HCT116 (cell line): ENCODE results near the gene LCN10. TPM values are rescaled to one million over a fixed set of nuclear protein-coding genes. Genes with fewer than 3 reads are reported as not detected.

ENCODE experiments used
- ATAC-seq: fragments of 200-7000 bp; cut with Tn5 transposase; 2 replicates; pipeline ENCODE4 v1.9.1; 2020; ENCODE audit warnings: mild to moderate bottlenecking, moderate library complexity
- BruUV-seq: library from RNA; stranded (reverse); fragments of 400-500 nt; replicated peaks from 2 replicates; lab custom pipeline; 2021; lab: Mats Ljungman, UMichigan
- CTCF ChIA-PET: fragments of 300-600 bp; sonication (Branson Sonifier 250); formaldehyde crosslinking; loops from one replicate; lab custom pipeline; 2021; ENCODE audit warnings: antibody characterized with exemption; lab: Charles Lee
- POLR2A ChIA-PET: fragments of 300-600, 350-600 bp; sonication (Branson Sonifier 250); formaldehyde crosslinking; loops from one replicate; lab custom pipeline; 2021; ENCODE audit warnings: antibody characterized with exemption; lab: Charles Lee
- RAD21 ChIA-PET, 2 experiments: fragments of 300-600 bp; sonication (Branson Sonifier 250); formaldehyde crosslinking; loops; one replicate each; lab custom pipeline; 2023; ENCODE audit warnings: low total read pairs in 2 of 2; ENCODE audit not compliant: uncharacterized antibody in 2 of 2, unreplicated experiment in 2 of 2, low non-redundant PET in 1 of 2; lab: Charles Lee
- DNase-seq: peaks from one replicate; pipeline ENCODE4 v3.0.0-alpha.2; 2010; ENCODE audit warnings: low read depth, low spot score
- H2AFZ ChIP-seq: fragments of 200-600 bp; shearing (Covaris generic), sonication (generic); 2 replicates; pipeline ENCODE4 v1.6.1; 2017; ENCODE audit warnings: low read depth, mixed run types, mixed read lengths, antibody characterized with exemption, low read length; ENCODE audit not compliant: poor library complexity, severe bottlenecking
- H3K27ac ChIP-seq: 2 replicates; pipeline ENCODE4 v1.5.1; 2012; ENCODE audit warnings: low read depth, low read length
- H3K27me3 ChIP-seq: fragments of 200-600 bp; sonication (generic); 2 replicates; pipeline ENCODE4 v1.6.1; 2016; ENCODE audit warnings: mixed run types, low read length, mixed read lengths; ENCODE audit not compliant: insufficient read depth
- H3K36me3 ChIP-seq, 2 experiments: fragments of 200-500 bp in 1 of 2; fragments of 200-600 bp in 1 of 2; sonication (Bioruptor generic) in 1 of 2; sonication (generic) in 1 of 2; 2 replicates each; pipeline versions ENCODE4 v1.5.1 to v1.6.1; 2014 to 2016; ENCODE audit warnings: low read length in 2 of 2, inconsistent platforms in 1 of 2, mixed read lengths in 1 of 2, mixed run types in 1 of 2; ENCODE audit not compliant: insufficient read depth in 2 of 2, control insufficient read depth in 1 of 2
- H3K4me1 ChIP-seq, 2 experiments: fragments of 200-600 bp in 1 of 2; sonication (generic) in 1 of 2; 2 replicates each; pipeline versions ENCODE4 v1.5.1 to v1.6.1; 2012 to 2017; ENCODE audit warnings: low read length in 2 of 2, inconsistent platforms in 1 of 2, mild to moderate bottlenecking in 1 of 2, mixed read lengths in 1 of 2, mixed run types in 1 of 2, moderate library complexity in 1 of 2; ENCODE audit not compliant: insufficient read depth in 2 of 2, control insufficient read depth in 1 of 2
- H3K4me2 ChIP-seq: fragments of 200-600 bp; sonication (generic); 2 replicates; pipeline ENCODE4 v1.6.1; 2017; ENCODE audit warnings: mixed run types, low read length, mixed read lengths
- H3K4me3 ChIP-seq, 2 experiments: fragments of 200-600 bp in 1 of 2; sonication (generic) in 1 of 2; replicated peaks in 1 of 2; 2 replicates each; pipeline ENCODE4 v1.5.1; 2011 to 2016; ENCODE audit warnings: low read length in 2 of 2, control low read depth in 1 of 2, low read depth in 1 of 2, mild to moderate bottlenecking in 1 of 2, mixed read lengths in 1 of 2, mixed run types in 1 of 2
- H3K79me2 ChIP-seq: fragments of 200-600 bp; sonication (generic); 2 replicates; pipeline ENCODE4 v1.6.1; 2017; ENCODE audit warnings: mild to moderate bottlenecking, mixed run types, low read length, moderate library complexity, mixed read lengths; ENCODE audit not compliant: insufficient read depth
- H3K9ac ChIP-seq: fragments of 200-600 bp; sonication (generic); 2 replicates; pipeline ENCODE4 v1.6.1; 2016; ENCODE audit warnings: low read length, mixed read lengths
- H3K9me2 ChIP-seq: fragments of 200-600 bp; sonication (generic), shearing (Covaris generic); 2 replicates; pipeline ENCODE4 v1.6.1; 2017; ENCODE audit warnings: mixed run types, mild to moderate bottlenecking, moderate library complexity; ENCODE audit not compliant: insufficient read depth
- H3K9me3 ChIP-seq, 2 experiments: fragments of 200-500 bp in 1 of 2; fragments of 200-600 bp in 1 of 2; sonication (Bioruptor generic) in 1 of 2; sonication (generic) in 1 of 2; 2 replicates each; pipeline ENCODE4 v1.6.1; 2014 to 2017; ENCODE audit warnings: low read length in 2 of 2, mixed read lengths in 2 of 2, inconsistent platforms in 1 of 2, low read depth in 1 of 2, mild to moderate bottlenecking in 1 of 2, mixed run types in 1 of 2, moderate library complexity in 1 of 2; ENCODE audit not compliant: control insufficient read depth in 1 of 2, insufficient read depth in 1 of 2
- H4K20me1 ChIP-seq: fragments of 200-600 bp; sonication (generic), shearing (Covaris generic); 2 replicates; pipeline ENCODE4 v1.6.1; 2017; ENCODE audit warnings: mixed run types, mild to moderate bottlenecking, moderate library complexity; ENCODE audit not compliant: insufficient read depth
- ATF3 ChIP-seq: IDR thresholded peaks from 2 replicates; pipeline ENCODE4 v1.6.1; 2012
- CBX3 ChIP-seq: IDR thresholded peaks from 2 replicates; pipeline ENCODE4 v1.6.1; 2012; ENCODE audit warnings: low read depth
- CEBPB ChIP-seq: IDR thresholded peaks from 2 replicates; pipeline ENCODE4 v1.6.1; 2012; ENCODE audit warnings: low read depth
- EGR1 ChIP-seq: IDR thresholded peaks from 2 replicates; pipeline ENCODE4 v1.6.1; 2012; ENCODE audit warnings: low read depth
- ELF1 ChIP-seq: IDR thresholded peaks from 2 replicates; pipeline ENCODE4 v1.6.1; 2012; ENCODE audit warnings: low read depth, borderline replicate concordance
- EZH2phosphoT487 ChIP-seq: fragments of 200-600 bp; IDR thresholded peaks from 2 replicates; pipeline ENCODE4 v1.6.1; 2018; ENCODE audit warnings: antibody characterized with exemption, borderline replicate concordance
- FOSL1 ChIP-seq: IDR thresholded peaks from 2 replicates; pipeline ENCODE4 v1.6.1; 2012; ENCODE audit warnings: low read depth
- POLR2AphosphoS5 ChIP-seq: IDR thresholded peaks from 2 replicates; pipeline ENCODE4 v1.6.1; 2011; ENCODE audit warnings: mild to moderate bottlenecking, low read depth, low read length, moderate library complexity
- SIN3A ChIP-seq: IDR thresholded peaks from 2 replicates; pipeline ENCODE4 v1.6.1; 2012; ENCODE audit warnings: low read depth
- SP1 ChIP-seq: IDR thresholded peaks from 2 replicates; pipeline ENCODE4 v1.6.1; 2012; ENCODE audit warnings: low read depth
- SRF ChIP-seq: IDR thresholded peaks from 2 replicates; pipeline ENCODE4 v1.6.1; 2012; ENCODE audit warnings: low read depth
- TCF7L2 ChIP-seq: IDR thresholded peaks from 2 replicates; pipeline ENCODE4 v1.7.0; 2011; ENCODE audit warnings: borderline replicate concordance, inconsistent platforms; ENCODE audit not compliant: insufficient read depth, insufficient read length; ENCODE audit errors: extremely low read depth
- YY1 ChIP-seq: IDR thresholded peaks from 2 replicates; pipeline ENCODE4 v1.6.1; 2011; ENCODE audit warnings: low read length, low read depth, moderate library complexity, mild to moderate bottlenecking; ENCODE audit not compliant: insufficient replicate concordance; ENCODE audit errors: extremely low read depth
- ZFX ChIP-seq: fragments of 450-650 bp; IDR thresholded peaks from 2 replicates; pipeline ENCODE4 v1.6.1; 2017
- ZNF274 ChIP-seq: fragments of 200-500 bp; sonication (Bioruptor generic); IDR thresholded peaks from 2 replicates; pipeline ENCODE4 v1.6.1; 2014; ENCODE audit warnings: mild to moderate bottlenecking, low read depth, low read length, inconsistent platforms
- intact Hi-C: fragments of 100-400 bp; cut with micrococcal nuclease; formaldehyde crosslinking; loops from 2 replicates; pipeline ENCODE4 v1.10.0; 2022
- total RNA-seq: library from RNA; stranded (reverse); gene quantifications from one replicate; pipeline ENCODE4 v1.2.1, GENCODE V29; 2021; ENCODE audit not compliant: unreplicated experiment
- TF ChIP-seq, protein P1 (sequence below): IDR thresholded peaks from 2 replicates; pipeline ENCODE4 v1.6.1; 2012
- TF ChIP-seq, protein P2 (sequence below), 3 experiments: fragments of 200-600 bp in 1 of 3; sonication (generic) in 1 of 3; IDR thresholded peaks in 2 of 3; conservative IDR thresholded peaks in 1 of 3; 2 replicates each; pipeline ENCODE4 v1.5.1; 2012 to 2017; ENCODE audit warnings: low read depth in 2 of 3, low read length in 2 of 3, antibody characterized with exemption in 1 of 3, borderline replicate concordance in 1 of 3, control low read depth in 1 of 3, mild to moderate bottlenecking in 1 of 3, mixed read lengths in 1 of 3, mixed run types in 1 of 3, moderate library complexity in 1 of 3; ENCODE audit not compliant: insufficient read depth in 1 of 3
- TF ChIP-seq, protein P3 (sequence below): IDR thresholded peaks from 2 replicates; pipeline ENCODE4 v1.6.1; 2012; ENCODE audit warnings: low read depth
- TF ChIP-seq, protein P4 (sequence below): IDR thresholded peaks from 2 replicates; pipeline ENCODE4 v1.6.1; 2011; ENCODE audit warnings: mild to moderate bottlenecking, low read length, moderate library complexity; ENCODE audit not compliant: insufficient replicate concordance; ENCODE audit errors: extremely low read depth

The LCN10 gene
- total RNA-seq, 1 experiment from 2014 or later = not detected

DNA sequence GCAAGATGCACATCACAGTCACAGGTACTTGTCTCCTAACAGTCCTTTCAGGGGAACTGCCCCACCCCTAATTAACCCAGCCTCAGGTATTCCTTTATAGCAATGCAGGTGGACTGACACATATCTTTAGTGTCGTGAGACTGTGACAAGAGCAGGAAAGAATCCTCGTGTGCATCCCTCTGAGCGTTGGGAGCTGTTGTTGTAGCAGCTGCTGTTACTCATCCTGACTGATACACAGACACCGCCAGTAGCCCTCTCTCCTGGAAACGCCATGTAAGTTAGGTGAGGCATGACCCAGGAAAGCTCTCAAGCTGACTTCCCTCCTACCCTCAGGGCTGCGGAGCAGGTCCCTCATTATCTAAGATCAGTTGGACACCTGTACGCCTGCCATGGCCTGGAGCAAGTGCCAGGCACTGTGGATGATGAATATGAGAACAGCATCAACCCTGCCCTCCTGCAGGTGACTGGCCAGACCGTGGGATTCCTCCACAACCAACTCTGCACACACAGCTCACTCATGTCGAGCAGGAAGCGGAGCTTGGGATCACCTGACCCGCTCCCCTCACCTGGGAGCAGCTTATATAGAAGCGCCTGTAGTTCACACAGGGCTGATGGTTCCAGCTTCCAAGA is 31.8 kb upstream of the LCN10 start:
- no TSS peak for BruUV-seq
- DNase-seq (no peak), ATAC-seq (no peak)
- no peaks in the 10 kb centered on the region for H4K20me1 ChIP-seq
- CTCF ChIA-PET = no interaction called here
- H3K9me2 ChIP-seq = no peaks in the 10 kb centered on the region
- RAD21 ChIA-PET = no interaction called here
- no peak overlapping the region for H3K27ac ChIP-seq
- no peak overlapping the region for H3K9ac ChIP-seq
- H3K9me3 ChIP-seq = peaks cover 6 to 16% of the 10 kb centered on the region in 2 experiments; a peak in 2 of 4 replicates
- no peaks in the 10 kb centered on the region for H3K27me3 ChIP-seq
- no peak overlapping the region for H2AFZ ChIP-seq
- no peak overlapping the region for H3K4me2 ChIP-seq
- TF ChIP-seq SRF (no peak), ELF1 (no peak), SIN3A (no peak), SP1 (no peak), EGR1 (no peak), FOSL1 (no peak), YY1 (no peak), ZNF274 (no peak), CBX3 (no peak), ATF3 (no peak), EZH2phosphoT487 (no peak), CEBPB (no peak), POLR2AphosphoS5 (no peak), ZFX (no peak), TCF7L2 (no peak)
- TF ChIP-seq, protein P1, sequence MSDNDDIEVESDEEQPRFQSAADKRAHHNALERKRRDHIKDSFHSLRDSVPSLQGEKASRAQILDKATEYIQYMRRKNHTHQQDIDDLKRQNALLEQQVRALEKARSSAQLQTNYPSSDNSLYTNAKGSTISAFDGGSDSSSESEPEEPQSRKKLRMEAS = no peak
- TF ChIP-seq, protein P2, sequence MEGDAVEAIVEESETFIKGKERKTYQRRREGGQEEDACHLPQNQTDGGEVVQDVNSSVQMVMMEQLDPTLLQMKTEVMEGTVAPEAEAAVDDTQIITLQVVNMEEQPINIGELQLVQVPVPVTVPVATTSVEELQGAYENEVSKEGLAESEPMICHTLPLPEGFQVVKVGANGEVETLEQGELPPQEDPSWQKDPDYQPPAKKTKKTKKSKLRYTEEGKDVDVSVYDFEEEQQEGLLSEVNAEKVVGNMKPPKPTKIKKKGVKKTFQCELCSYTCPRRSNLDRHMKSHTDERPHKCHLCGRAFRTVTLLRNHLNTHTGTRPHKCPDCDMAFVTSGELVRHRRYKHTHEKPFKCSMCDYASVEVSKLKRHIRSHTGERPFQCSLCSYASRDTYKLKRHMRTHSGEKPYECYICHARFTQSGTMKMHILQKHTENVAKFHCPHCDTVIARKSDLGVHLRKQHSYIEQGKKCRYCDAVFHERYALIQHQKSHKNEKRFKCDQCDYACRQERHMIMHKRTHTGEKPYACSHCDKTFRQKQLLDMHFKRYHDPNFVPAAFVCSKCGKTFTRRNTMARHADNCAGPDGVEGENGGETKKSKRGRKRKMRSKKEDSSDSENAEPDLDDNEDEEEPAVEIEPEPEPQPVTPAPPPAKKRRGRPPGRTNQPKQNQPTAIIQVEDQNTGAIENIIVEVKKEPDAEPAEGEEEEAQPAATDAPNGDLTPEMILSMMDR (IDR thresholded peaks at IDR 0.05 in 2 of 3, conservative IDR thresholded peaks at IDR 0.05 in 1 of 3; ENCODE audit: borderline replicate concordance in 1 of 3, insufficient read depth in 1 of 3, low read depth in 2 of 3, low read length in 2 of 3) = no peak
- TF ChIP-seq, protein P3, sequence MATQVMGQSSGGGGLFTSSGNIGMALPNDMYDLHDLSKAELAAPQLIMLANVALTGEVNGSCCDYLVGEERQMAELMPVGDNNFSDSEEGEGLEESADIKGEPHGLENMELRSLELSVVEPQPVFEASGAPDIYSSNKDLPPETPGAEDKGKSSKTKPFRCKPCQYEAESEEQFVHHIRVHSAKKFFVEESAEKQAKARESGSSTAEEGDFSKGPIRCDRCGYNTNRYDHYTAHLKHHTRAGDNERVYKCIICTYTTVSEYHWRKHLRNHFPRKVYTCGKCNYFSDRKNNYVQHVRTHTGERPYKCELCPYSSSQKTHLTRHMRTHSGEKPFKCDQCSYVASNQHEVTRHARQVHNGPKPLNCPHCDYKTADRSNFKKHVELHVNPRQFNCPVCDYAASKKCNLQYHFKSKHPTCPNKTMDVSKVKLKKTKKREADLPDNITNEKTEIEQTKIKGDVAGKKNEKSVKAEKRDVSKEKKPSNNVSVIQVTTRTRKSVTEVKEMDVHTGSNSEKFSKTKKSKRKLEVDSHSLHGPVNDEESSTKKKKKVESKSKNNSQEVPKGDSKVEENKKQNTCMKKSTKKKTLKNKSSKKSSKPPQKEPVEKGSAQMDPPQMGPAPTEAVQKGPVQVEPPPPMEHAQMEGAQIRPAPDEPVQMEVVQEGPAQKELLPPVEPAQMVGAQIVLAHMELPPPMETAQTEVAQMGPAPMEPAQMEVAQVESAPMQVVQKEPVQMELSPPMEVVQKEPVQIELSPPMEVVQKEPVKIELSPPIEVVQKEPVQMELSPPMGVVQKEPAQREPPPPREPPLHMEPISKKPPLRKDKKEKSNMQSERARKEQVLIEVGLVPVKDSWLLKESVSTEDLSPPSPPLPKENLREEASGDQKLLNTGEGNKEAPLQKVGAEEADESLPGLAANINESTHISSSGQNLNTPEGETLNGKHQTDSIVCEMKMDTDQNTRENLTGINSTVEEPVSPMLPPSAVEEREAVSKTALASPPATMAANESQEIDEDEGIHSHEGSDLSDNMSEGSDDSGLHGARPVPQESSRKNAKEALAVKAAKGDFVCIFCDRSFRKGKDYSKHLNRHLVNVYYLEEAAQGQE = no peak
- TF ChIP-seq, protein P4, sequence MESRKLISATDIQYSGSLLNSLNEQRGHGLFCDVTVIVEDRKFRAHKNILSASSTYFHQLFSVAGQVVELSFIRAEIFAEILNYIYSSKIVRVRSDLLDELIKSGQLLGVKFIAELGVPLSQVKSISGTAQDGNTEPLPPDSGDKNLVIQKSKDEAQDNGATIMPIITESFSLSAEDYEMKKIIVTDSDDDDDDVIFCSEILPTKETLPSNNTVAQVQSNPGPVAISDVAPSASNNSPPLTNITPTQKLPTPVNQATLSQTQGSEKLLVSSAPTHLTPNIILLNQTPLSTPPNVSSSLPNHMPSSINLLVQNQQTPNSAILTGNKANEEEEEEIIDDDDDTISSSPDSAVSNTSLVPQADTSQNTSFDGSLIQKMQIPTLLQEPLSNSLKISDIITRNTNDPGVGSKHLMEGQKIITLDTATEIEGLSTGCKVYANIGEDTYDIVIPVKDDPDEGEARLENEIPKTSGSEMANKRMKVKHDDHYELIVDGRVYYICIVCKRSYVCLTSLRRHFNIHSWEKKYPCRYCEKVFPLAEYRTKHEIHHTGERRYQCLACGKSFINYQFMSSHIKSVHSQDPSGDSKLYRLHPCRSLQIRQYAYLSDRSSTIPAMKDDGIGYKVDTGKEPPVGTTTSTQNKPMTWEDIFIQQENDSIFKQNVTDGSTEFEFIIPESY = no peak
- TF ChIP-seq, all 23 proteins: peak for 0
- H3K4me1 ChIP-seq = peaks cover 0 to 3% of the 10 kb centered on the region in 2 experiments; a peak in 1 of 4 replicates
- no peaks in the 10 kb centered on the region for H3K36me3 ChIP-seq
- H3K79me2 ChIP-seq = no peaks in the 10 kb centered on the region
- POLR2A ChIA-PET = no interaction called here
- H3K4me3 ChIP-seq = no peak overlapping the region
- intact Hi-C loops = no loop called here
